ENCODE measurements around the gene RUFY4.
A peak's percentile ranks its signal among the peaks of the same experiment; 100 is the strongest.
"Not testable (repeated sequence)": the region's sequence is repeated elsewhere in the genome, so short reads cannot be mapped to it uniquely, and the experiment has no call there.

Gene RUFY4

DNA sequence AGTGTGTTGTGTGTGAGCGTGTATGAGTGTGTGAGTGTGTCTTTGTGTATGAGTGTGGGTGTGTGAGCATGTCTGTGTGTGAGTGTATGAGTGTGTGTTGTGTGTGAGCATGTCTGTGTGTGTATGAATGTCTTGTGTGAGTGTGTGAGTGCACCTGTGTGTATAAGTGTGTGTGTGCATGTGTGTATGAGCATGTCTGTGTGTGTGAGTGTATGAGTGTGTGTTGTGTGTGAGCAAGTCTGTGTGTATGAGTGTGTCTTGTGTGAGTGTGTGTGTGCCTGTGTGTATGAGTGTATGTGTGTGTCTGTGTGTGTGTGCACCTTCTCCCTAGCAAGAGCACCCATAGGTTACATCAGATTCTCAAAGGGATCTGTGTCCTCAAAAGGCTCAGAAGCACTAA lies 37.8 kb upstream of the RUFY4 start:
- no peak for DNase-seq (ENCODE audit: low read depth in 2 of 2)

DNA sequence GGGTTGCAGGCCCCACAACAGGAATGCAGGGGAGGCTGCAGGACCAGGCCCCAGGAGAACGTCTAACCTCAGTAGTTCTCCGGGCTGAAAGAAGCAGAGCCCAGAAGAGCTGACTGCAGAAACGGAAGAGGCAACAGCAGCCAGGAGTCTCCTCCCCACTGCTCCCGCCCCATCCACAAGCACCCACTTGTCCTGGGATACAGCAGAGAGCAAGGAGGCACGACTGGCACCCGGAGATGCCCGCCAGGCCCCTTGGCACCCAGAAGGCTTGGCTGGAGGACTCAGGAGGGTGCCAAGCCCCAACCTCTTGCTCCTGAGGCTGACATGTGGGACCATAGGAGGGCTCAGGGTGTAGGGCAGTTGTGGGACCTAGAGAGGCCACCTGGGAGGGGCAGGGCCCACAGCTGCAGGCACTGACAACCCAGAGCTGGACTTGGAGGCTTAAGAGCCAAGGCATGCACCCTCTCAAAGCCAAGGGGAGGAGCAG lies 37.2 kb upstream of the RUFY4 start:
- DNase-seq (ENCODE audit: low read depth in 2 of 2) = no peak

DNA sequence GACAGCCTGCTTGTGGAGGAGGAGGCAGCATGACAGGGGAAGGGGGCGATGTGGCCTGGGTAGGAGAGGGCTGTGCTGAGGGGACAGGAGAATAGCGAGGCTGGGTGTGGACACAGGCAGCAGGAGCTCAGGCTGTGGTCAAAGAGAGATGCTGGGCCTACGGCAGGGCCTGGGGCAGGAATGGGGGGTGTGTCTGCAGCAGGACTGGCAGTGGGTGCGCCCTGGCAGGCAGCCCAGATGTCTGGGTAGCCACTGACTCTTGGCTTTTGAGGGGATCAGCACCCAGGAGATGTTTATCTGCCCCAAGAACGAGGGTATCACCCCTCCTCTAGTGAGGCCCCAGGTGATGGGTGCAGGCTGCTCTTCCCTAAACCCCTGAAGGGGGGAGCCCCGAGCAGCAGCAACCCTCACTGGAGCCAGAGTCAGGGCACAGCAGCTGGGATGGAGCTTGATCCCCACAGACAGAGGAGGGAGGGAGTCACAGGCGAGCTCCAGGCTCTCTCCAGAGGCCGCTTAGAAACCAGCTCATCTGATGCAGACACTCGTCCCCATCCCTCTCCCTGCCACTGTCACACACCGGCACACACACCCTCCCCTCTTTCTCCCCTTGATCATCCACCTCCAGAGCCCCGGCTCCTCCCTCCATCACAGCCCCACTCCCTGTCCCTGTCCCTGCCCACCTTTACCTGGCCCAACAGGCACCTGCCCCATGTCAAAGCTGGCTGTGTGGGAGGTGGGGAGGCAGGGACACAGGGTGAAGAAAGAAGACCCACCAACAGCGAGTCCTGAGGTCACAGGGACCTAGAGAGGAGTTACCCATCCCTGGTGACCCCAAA lies 36.5 kb upstream of the RUFY4 start:
- DNase-seq (ENCODE audit: low read depth in 2 of 2) = no peak

DNA sequence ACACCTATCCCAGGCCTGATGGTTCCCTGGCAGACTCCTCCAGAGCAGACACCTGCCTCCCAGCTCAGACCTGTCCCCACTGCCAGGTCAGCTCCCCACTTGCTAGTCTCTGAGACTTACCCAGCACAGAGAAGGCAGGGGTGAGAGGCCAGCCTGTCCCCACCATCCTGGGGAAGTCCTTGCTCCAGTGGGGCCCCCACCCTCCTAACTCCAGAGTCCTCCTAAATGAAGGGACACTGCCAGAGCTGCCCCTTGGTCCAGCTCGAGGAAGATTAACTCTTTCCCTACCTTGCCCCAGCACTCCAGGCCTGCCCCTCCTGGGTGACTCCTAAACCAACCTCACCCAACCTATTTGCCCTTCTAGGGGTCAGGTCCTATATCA lies 35.9 kb upstream of the RUFY4 start:
- DNase-seq (ENCODE audit: low read depth in 2 of 2) = no peak

DNA sequence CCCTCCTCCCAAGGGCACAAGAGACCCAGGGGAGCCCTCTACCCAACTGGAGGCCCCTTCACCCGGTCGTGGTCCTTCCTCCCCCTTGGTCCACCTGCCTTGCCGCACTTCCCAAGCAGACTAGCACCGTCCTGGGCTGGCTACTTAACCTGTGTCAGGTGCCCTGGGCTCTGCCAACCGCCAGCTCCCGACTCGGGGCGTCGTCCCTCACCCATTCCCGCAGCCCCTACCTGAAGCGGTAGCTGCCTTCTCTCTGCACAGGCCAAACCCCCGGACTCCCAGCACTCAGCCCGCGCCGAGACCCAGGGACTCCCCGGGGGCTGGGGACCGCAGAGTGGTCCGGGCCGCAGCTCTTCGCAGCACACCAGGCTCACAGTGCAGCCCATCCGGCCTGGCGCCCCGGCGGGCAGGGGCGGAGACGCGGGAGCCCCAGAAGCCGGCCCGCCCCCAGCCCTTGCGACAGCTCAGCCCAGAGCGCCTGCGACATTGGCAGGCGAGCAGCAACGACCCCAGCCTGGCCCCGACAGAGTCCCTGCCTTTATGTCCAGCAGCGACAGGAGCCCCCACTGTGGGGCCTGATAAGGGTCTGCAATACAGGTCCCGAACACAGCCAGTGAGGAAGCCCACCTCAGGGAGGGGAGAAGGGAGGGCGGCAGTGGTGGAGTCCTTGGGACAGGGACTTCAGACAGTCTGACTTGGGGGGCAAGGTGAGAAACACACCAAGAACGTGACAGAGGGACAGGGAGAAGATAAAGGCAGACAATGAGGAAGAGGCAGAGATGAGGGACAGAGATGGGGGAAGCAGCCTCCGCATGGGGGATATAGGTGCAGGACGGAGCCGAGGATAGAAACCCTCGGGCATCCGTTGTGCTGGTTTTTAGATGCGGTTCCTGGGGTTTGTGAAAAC lies 35.2 kb upstream of the RUFY4 start:
- no peak for DNase-seq (ENCODE audit: low read depth in 2 of 2)

DNA sequence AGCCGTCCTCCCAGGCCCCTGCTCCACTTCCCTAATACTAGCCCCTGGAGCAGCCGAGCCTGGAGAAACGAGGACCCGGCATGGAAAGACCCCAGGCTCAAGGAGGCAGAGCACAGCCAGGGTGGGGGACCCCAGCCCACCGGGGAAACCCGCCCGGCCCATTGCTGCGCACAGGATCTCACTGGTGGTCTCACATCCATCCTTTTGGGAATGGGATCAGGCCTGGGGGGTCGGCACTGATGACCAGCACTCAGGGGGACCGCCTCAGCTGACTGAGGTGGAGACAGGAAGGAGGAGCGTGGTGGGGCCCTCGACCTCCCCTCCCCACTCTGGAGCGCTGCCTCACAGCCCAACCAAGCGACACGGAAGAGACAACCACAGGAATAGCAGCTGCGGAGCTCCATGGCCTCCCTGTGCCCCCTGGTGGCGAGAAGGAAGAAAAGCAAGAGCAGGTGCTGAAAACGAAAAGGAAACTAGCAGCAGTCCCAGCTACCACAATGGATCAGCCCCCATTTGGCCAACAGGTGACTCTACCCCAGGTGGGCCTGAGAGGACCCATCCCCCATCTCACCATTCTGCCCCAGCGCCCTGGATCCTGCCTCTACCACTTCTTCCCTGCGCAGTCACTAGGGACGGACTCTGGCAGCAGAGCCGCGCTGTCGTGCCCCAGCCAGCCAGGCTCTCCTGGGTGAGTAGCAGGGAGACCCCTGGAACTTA lies 34.4 kb upstream of the RUFY4 start:
- DNase-seq (ENCODE audit: low read depth in 2 of 2) = peak; percentile 14 to 42

DNA sequence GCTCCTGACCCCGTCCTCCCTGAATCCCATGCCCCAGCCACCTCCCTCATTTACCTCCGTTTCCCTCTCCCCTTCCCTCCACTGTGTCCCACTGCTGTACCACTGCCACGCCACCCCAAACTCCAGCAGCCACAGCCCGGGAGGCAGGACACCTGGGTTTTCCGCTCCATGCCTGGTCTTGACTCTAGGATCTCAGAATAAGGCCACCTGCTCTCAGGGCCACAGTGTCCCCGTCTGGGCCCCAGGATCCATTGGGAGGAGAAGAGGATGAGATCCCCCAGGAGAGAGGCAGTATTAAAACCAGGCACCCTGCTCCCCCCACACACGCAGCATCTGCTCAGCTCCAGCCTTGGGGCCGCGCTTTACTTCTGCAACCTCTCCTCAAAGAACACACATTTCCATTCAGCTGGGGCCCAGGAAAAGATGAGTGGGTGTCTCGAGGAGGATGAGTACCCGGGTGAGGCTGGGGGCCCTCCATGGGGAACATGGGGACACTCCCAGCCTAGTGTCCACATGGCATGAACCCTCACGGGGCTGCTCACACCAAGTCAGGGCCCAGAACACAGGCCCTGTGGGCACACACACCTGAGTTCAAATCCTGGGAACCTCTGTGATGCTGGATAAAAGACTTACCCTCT lies 33.5 kb upstream of the RUFY4 start:
- no peak for DNase-seq (ENCODE audit: low read depth in 2 of 2)

DNA sequence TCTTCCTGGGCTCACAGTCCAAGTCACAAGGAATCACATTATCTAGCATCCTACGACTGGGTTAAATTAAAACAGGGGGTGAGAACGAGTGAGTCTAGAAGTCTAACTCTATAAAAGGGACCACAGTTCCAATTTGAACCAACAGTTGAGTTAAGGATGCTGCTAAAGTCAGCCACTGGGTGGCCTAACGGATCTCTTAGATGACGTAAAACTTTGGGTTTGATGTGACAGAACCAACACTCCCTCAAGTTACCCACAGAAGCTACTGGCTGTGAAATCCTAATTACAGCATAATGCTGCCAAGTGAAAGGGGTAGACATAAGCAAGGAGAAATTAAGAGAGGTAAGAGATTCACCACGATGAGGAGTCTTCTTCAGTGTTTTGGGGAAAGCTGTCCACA lies 32.7 kb upstream of the RUFY4 start:
- no peak for DNase-seq (ENCODE audit: low read depth in 2 of 2)

DNA sequence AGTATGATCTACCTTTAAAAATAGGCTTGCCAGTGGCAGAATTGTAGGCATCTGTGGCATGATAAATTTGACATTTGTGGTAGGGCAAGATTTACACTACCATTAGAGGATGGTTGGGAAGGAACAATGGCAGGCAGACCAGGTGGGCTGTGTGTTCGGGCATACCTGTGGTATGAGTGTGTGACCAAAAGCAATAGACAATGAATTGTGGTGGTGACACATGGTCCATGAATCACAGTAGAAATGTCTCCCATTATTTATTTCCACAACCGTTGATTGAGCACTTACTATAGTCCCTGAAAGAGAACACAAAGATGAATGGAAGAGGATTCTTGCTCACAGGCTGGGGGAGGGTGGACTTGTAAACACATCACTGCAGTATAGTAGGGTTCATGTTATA lies 29.9 kb upstream of the RUFY4 start:
- no peak for DNase-seq (ENCODE audit: low read depth in 2 of 2)

DNA sequence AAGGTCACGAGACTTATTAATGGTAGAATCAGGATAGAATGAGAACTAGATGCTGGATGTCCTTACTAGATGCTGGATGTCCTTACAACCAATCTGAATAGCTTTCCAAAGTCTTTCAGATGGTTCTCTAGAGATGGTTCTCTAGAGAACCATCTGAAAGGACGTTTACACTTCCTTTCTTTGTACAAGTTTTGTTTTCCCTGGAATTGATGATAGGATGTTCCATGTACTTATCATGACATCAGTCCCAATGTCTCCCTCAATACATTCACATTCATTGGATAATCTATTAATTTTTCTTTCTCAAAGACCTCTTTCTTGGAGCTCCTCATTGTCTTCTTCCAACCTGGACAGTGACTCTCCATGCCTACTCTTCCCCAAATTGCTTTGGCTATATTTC lies 28.2 kb upstream of the RUFY4 start:
- no peak for DNase-seq (ENCODE audit: low read depth in 2 of 2)

DNA sequence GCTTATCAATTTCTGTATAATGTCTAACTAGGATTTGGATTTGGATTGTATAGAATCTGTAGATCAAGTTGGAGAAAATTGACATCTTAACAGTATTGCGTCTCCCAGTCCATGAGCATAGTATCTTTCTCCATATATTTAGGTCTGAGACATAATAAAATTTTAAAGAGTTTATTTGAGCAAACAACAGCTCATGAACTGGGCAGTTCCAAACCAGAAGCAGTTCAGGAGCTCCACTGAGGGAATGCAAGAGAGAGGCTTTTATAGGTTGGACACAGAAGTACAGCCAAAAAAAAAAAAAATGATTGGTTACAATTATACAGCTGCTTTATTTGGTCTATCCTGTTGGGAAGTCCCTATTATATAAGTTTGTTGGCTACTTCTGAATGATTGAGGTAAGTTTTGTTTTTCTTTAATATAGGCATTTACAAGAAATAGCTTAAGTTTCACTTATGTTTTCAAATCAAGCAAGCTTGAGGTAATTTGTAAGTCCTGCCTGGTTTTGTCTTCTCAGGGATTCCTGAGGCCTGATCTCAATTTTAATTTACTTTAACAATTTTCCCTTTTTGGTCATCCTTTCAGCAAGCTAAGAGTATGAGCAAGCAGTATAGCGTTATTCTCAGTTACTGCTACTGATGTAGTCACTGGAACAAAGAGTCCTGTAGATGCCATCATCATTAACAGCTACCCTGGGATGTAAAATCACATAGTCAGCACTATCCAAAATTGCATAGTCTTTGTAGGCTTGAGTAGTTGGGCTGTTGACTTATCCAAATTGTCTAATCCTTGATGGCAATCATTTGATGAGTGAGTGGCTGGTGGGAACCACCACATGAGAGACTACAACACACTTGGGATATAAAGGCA lies 27.5 kb upstream of the RUFY4 start:
- no peak for DNase-seq (ENCODE audit: low read depth in 2 of 2)

DNA sequence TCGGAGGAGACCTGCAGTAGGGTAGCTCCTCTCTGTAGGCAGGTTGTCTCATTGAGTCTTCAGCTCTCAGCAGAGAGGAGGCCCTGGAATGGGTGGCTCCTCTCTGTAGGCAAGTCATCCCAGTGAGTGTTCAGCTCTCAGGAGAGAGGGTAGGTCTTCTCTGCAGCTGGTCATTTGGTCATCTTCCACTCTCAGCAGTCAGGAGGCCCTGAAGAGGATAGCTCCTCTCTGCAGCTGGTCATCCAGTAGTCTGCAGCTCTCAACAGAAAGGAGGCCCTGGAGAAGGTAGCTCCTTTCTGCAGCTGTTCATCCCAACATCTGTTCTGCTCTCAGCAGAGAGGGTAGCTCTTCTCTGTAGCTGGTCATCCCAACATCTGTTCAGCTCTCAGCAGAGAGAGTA lies 26.0 kb upstream of the RUFY4 start:
- DNase-seq (ENCODE audit: low read depth in 2 of 2) = no peak

DNA sequence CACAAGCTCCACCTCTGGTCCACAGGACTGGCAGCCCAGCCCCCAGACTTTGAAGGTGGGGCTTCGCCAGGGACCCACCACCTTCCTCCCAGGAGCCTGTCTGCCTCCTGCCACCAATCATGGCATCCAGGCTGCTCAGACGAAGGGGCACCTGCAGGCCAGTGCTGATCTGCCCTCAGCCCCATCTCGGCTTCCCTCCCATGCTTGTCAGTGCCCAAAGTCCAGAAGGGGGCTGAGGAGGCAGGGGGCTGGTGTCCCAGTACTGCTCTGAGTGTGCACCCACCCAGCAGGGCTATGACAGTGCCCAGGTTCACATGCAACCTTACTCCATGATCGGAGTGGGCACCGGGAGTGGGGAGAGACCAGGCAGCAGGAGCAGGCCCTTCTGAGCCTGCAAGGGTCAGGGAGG lies 25.3 kb upstream of the RUFY4 start:
- no peak for DNase-seq (ENCODE audit: low read depth in 2 of 2)

DNA sequence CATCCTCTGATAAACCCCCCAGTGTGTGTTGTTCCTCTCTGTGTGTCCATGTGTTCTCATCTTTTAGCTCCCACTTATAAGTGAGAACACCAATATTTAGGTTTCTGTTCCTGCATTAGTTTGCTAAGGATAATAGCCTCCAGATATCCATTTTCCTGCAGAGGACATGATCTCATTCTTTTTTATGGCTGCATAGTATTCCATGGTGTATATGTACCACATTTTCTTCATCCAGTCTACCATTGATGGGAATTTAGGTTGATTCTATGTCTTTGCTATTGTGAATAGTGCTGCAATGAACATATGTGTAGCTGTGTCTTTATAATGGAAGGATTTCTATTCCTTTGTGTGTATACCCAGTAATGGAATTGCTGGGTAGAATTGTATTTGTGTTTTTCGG lies 24.5 kb upstream of the RUFY4 start:
- DNase-seq (ENCODE audit: low read depth in 2 of 2) = not testable (repeated sequence)

DNA sequence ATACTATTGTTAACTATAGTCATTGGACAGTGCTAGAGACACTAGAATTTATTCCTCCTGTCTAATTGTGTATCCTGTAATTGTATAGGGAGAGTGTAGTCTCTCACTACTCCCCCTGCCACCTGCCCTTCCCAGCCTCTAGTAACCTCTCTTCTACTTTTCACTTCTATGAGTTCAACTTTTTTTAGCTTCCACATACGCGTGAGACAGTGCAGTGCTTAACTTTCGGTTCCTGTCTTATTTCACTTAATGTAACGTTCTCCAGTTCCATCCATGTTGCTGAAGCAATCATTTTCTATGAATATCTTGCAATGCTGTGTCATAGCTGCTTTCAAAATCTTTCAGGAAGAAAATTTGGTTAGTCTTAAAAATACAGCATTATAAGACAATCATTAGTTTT lies 22.8 kb upstream of the RUFY4 start:
- no peak for DNase-seq (ENCODE audit: low read depth in 2 of 2)

DNA sequence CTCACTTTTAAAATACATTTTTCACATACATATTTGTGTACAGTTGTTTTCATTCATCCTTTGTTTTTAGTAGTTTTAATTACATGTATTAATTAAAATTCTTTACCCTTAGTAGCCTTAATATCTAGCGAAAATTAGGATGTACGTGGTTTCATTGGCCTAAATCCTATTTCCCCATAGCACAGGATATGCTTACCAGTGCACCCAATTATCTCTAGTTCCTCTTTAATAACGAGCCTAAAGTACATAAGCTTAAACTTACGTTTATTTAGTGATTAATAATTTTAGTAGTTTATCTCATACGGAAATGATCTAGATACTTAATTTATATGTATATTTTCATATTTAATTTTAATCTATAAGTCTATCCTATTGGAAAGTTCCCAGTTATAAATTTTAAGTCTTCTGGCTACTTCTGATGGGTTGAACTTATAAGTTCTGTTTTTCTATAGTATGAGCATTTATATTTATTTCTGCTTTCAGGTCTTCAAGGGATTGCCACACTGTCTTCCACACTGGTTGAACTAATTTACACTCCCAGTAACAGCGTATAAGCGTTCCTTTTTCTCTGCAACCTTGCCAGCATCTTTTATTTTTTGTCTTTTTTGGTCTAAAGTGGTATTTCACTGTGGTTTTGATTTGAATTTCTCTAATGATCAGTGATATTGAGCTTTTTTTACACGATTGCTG lies 21.4 kb upstream of the RUFY4 start:
- DNase-seq (ENCODE audit: low read depth in 2 of 2) = no peak

DNA sequence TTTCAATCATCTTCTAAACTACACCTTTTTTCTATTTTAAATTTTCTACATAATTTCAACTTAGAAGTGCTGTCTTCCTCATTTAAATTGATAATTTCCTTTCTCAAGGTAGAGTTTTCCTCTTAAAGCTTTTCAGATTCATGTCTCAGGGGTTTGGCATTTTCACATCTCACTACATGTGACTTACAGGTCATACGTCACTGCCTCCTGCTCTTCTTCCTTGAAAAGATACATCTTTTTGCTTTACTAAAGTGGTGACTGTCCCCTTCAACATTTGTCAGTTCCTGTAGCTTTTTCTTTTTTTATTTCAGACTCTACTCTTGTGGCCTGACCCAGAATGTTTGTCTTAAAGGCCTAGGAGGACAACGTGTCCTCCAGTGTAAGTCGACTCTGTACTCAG lies 17.1 kb upstream of the RUFY4 start:
- DNase-seq (ENCODE audit: low read depth in 2 of 2) = no peak

DNA sequence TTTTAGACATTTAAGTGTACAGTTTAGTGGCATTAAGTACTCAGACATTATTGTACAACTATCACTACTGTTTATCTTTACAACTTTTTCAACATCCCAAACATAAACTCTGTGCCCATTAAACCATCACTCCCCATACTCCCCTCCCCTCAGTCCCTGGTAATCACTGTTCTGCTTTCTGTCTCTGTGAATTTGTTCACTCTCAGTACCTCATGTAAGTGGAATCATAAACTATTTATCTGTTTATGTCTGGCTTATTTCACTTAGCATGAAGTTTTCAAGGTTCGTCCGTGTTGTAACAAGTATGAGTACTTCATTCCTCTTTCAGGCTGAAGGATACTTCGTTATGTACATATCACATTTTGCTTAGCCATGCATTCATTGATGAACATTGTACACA lies 9.8 kb upstream of the RUFY4 start:
- DNase-seq (ENCODE audit: low read depth in 2 of 2) = no peak

DNA sequence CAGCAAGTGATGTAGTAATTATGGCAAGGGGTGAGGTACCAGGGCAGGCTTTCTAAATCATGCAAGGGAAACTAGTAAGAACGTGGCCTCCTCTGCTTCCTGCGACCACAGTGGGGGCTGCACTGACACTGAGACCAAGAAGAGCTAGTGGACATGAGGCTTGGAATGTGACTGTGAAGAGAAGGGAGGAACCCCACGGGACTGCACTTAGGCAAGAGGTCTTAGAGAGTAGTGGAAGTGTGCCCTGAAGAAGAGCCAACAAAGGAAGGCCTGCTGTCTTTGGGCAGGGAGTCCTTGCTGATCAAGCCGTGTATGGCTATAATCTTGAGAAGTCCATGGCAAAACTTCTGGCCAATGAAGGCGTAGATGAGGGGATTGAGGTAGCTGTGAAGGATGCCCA lies 8.9 kb upstream of the RUFY4 start:
- no peak for DNase-seq (ENCODE audit: low read depth in 2 of 2)

DNA sequence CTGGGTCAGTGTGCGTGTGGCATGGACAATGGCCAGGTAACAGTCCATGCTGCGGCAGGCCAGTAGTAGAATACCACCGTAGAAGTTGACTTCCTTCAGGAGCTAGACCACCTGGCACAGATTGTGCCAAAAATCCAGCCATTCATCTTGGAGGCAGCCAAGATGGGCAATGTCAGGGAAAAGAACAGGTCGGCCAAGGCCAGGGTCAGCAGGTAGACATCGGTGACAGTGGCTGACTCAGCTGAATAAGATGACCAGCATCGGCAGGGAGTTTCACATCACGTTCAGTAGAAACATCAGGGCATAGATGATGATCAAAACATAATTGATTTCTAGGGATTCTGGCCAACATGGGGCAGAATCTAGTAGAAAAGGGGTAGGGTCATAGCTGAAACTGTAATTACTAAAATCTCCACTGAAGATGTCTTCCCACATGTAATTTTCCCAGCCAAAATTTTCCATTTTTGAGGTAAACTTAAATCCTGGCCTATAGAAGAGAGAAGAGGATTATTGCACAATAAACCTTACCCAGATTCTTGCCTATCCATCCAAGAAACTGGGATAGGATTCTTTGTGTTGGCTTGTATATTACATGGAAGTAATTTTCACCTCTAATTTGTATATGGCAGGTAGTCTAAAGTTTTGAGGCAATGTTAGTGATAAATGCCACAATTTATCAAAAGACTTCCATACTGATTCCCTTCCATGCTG lies 7.9 kb upstream of the RUFY4 start:
- no peak for DNase-seq (ENCODE audit: low read depth in 2 of 2)
